Measurements from ENCODE around the gene CDC5L. TPM values are rescaled to one million over a fixed set of nuclear protein-coding genes. Genes with fewer than 3 reads are reported as not detected.
"Not testable (repeated sequence)": the region's sequence is repeated elsewhere in the genome, so short reads cannot be mapped to it uniquely, and the experiment has no call there.

Gene CDC5L
- 10.5 TPM for total RNA-seq

DNA sequence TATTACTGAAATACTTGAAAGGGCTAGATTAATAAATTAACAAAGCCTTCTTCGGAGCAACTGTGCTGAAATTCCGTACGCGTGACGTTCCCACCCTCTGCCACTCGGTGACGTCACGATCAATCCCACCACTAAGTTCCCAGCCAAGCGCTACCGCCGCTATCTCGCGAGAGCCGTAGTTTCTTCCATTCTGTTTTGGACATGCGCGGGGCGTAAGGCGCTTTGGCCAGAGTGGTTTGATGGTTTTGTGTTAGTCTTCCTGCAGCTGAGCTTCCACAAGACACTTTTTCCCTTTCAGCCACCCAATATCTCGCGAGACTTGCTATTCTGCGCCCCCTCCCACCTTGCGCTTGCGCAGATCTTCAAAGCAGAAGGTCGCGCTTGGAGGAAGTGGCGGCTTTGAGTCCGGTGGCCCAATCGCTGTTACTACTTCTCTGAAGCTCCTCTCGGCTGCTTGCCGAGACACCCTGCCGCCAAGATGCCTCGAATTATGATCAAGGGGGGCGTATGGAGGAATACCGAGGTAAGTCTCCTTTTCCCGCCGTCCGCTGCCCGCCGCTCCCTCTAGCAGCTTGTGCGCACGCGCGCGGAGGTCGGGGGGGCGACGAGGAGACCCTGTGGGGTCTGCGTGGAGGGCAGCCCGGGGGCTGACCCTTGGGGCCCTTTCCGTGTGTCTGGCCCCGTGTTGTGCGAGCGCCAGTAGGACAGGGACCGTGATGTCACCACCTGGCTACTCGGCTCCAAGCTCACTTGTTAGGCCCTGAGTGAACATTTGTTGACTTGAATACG is at the start of gene CDC5L:
Gene CDC5L (plus strand): TSS at position 361 of the 789 bp plus-strand sequence. CDS start 118 bp downstream, at position 479.
- DNase-seq (ENCODE audit: low read depth in 2 of 3, low spot score in 2 of 3), result peak; percentile 85 to 100 (median 99)

DNA sequence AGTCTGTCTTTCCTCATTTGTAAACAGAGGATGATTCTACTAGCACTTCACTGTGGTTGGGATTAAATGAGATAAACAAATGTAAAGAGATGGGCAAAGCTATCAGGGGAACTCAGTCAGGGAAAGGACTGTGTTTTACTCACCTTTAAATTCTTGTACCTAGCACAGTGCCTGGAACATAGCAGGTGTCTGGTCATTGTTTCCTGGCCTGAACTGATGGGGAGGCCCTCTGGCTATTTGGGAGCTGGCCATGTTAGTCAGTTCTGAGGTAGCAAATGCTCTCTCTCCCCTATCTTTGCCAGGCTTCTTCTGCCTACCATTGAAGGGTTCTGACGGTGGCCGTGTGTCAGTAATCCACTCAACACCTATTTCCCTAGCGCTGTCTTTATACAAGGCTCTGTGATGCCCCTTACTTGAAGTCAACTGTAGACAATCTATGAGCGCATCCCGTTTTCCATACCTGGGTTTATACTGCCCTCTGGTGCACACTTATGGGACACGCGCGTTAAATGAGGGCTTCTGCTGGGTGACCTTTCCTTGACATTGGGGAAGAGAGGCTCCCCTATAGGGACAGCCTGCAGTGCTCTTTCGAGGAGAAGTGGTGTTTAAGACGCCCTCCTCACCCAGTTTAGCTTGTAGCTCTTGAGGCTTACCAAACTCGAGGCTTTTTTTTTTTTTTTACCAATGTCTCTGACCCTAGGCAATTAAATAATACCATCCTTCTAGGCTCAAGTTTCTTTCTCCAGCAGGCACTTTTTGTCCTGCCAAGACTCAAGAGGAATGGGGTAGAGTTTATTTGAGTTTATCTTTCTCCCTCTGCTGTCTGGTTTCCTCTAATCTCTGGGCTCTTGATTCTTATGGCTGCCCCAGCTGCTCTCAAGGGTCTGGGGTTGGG is 49.0 kb upstream of the CDC5L start:
- peak; percentile 34 to 80 (median 62) for DNase-seq (ENCODE audit: low read depth in 2 of 3, low spot score in 2 of 3)

- no peak for DNase-seq (ENCODE audit: low read depth in 2 of 3, low spot score in 2 of 3)
Measured at GRCh38 chr6:44339301-44339700, 48.2 kb upstream of the CDC5L start.

- no peak for DNase-seq (ENCODE audit: low read depth in 2 of 3, low spot score in 2 of 3)
Measured at GRCh38 chr6:44339763-44340625, 47.5 kb upstream of the CDC5L start.

DNA sequence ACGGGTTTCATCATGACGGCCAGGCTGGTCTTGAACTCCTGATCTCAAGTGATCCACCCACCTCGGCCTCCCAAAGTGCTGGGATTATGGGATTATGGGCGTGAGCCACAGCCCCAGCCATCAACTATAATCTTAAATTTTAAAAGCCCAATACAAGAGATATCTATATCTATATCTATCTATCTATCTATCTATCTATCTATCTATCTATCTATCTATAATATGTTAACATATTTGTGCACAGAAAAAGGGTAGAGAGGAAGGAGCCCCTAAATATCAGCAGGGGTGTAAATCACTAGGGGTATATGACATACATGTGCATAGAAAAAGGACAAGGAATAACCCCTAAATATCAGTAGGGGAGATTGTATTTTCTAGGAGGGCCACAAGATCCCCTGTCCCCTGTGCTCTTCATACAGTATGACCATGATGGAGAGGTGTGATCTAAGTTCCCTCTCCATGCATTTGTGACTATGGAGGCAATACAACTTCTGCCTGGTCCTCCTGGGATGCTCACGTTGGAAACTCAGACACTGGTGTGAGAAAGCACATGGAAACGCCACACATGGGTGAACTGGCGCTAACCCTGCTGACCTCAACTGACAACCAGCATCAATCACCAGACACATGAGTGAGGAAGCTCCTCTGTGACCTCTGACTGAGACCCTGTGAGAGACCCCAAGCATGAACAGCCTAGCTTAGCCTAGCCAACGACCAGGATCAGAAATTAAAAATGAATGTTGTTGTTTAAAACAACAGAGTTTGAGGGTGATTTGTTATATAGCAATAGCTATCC is 46.2 kb upstream of the CDC5L start:
- DNase-seq (ENCODE audit: low read depth in 2 of 3, low spot score in 2 of 3), result no peak

DNA sequence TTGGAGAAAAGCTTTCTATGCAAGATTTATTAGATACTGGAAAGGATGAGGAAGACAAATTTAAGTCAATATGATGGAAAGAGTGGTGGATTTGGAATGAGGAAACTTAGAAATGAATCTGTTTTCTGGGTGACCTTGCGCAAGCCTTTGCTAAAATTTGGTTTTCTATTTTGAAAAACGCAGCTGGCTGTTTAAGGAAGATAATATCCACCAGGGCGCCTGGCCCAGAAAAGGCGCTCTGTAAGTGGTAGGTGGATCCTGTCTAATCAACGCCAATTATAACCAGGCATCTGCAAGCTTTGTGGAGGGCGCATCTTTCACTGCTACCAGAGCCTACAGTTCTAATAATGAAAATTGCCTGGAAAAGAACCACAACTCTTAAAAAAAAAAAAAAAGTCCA is 45.5 kb upstream of the CDC5L start:
- DNase-seq (ENCODE audit: low read depth in 2 of 3, low spot score in 2 of 3), result peak in 2 of 3 donors; percentile 26 to 54

GRCh38 chr6:44342489-44342888 is 45.0 kb upstream of the CDC5L start, which contains the start of gene SPATS1:
Gene SPATS1 (plus strand): TSS chr6:44342650. CDS start chr6:44343096, 446 bp downstream.
- DNase-seq (ENCODE audit: low read depth in 2 of 3, low spot score in 2 of 3), result peak in 2 of 3 donors; percentile 7 to 14

DNA sequence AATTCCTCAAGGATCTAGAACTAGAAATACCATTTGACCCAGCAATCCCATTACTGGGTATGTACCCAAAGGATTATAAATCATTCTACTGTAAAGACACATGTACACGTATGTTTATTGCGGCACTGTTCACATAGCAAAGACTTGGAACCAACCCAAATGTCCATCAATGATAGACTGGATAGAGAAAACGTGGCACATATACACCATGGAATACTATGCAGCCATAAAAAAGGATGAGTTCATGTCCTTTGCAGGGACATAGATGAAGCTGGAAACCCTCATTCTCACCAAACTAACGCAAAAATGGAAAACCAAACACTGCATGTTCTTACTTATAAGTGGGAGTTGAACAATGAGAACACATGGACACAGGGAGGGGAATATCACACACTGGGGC is 40.7 kb upstream of the CDC5L start:
- not testable (repeated sequence) for DNase-seq (ENCODE audit: low read depth in 2 of 3, low spot score in 2 of 3)

GRCh38 chr6:44349904-44350649 is 37.4 kb upstream of the CDC5L start:
- no peak for DNase-seq (ENCODE audit: low read depth in 2 of 3, low spot score in 2 of 3)

DNA sequence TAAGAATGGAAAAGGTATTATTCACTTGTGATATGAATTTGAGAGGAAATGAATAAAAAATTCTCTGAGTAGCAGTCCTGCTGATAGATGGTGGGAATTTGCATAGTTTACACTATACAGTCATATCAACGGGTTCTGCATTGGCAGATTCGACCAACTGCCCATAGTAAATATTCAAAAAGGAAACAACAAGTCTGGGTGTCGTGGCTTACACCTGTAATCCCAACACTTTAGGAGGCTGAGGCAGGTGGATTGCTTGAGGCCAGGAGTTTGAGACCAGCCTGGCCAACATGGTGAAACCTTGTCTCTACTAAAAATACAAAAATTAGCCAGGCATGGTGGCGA is 36.9 kb upstream of the CDC5L start:
- not testable (repeated sequence) for DNase-seq (ENCODE audit: low read depth in 2 of 3, low spot score in 2 of 3)

DNA sequence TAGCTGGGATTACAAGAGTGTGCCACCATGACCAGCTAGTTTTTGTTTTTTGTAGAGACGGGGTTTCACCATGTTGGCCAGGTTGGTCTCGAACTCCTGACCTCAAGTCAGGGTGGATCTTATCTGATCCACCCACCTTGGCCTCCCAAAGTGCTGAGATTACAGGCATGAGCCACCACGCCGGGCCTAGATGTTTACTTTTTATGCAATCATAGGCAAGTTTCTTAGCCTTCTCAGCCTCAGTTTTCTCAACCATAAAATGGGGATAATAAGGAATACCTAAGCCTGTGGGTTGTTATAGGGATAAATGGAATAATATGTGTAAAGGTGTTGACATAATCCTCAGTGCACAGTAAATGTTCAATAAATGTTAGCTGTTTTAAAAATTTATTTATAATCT is 35.2 kb upstream of the CDC5L start:
- no peak for DNase-seq (ENCODE audit: low read depth in 2 of 3, low spot score in 2 of 3)

DNA sequence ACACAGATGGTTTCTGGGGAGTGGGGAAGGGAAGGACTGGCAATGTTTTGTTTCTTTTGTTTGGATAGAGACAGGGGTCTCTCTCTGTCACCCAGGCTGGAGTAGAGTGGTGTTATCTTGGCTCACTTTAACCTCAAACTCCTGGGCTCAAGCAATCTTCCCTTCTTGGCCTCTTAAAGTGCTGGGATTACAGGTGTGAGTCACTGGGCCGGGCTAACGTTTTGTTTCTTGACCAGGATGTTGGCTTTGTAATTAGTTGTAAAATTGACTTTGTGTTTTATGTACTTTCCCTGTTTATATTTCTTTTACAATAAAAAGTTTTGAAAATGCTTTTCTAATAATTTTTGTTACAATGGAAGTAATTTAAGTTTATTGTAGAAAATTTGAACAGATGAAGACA is 34.2 kb upstream of the CDC5L start:
- DNase-seq (ENCODE audit: low read depth in 2 of 3, low spot score in 2 of 3), result no peak

DNA sequence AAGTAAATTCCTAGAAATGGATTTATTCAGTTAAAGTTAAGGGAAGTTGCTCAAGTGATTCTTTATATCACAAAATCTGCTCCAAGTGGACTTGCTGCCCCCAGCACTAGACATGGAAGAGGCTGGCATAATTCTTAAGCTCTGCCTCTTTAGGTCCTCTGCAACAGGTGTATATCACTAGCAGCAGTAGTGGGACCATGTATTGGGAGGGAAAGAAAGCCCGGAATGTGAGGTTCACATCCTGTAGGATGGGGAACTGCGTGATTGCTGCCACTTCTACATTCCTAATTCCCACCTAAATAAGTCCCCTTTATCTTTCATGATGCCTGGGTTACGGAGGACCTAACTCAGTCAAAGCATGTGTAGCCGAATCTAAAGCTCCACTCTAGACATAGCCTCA is 31.9 kb upstream of the CDC5L start:
- no peak for DNase-seq (ENCODE audit: low read depth in 2 of 3, low spot score in 2 of 3)

- no peak for DNase-seq (ENCODE audit: low read depth in 2 of 3, low spot score in 2 of 3)
Measured at GRCh38 chr6:44356487-44356886, 31.0 kb upstream of the CDC5L start.

GRCh38 chr6:44359973-44360372 is 27.5 kb upstream of the CDC5L start:
- no peak for DNase-seq (ENCODE audit: low read depth in 2 of 3, low spot score in 2 of 3)

GRCh38 chr6:44361947-44362346 is 25.6 kb upstream of the CDC5L start:
- DNase-seq (ENCODE audit: low read depth in 2 of 3, low spot score in 2 of 3), result no peak

- no peak for DNase-seq (ENCODE audit: low read depth in 2 of 3, low spot score in 2 of 3)
Measured at GRCh38 chr6:44363377-44363926, 24.1 kb upstream of the CDC5L start.

- DNase-seq (ENCODE audit: low read depth in 2 of 3, low spot score in 2 of 3), result no peak
Measured at GRCh38 chr6:44366781-44367180, 20.7 kb upstream of the CDC5L start.

DNA sequence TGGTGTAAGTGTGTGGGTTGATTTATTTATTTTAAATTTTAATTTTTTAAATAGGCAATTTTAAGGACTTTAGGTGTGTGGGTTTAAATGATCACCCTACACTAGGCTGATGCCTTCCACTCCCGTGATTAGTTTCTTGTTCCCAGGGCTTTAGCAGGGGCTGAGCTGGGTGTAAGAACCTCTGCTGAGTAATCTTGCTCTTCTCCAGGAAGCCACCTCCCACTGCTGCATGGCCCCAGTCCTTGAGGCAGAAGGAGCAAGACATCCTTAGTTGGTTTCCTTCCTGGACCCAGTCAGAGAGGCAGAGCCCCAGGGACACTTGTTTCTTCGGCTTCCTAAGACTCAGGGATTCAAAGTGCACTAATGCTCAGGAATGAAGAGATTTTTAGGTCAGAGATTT is 19.8 kb upstream of the CDC5L start:
- DNase-seq (ENCODE audit: low read depth in 2 of 3, low spot score in 2 of 3), result peak in 1 of 3 donors; percentile 14

All from hematopoietic multipotent progenitor cell (in vitro differentiated cells).